Stomach smooth muscle (tissue), 2 donors: ENCODE data around the gene CHN2.

ENCODE experiments used
- H3K27ac ChIP-seq: one replicate; pipeline ENCODE4 v1.7.0; 2013; ENCODE audit warnings: mild to moderate bottlenecking, low read length, inconsistent platforms
- H3K27me3 ChIP-seq, 2 donors: one replicate each; pipeline ENCODE4 v1.7.0; 2013; ENCODE audit warnings: low read length in 2 of 2; ENCODE audit not compliant: insufficient read depth in 2 of 2, control insufficient read depth in 1 of 2
- H3K36me3 ChIP-seq, 2 donors: one replicate each; pipeline ENCODE4 v1.7.0; 2013; ENCODE audit warnings: low read length in 2 of 2; ENCODE audit not compliant: control insufficient read depth in 2 of 2, insufficient read depth in 2 of 2
- H3K4me1 ChIP-seq: one replicate; pipeline ENCODE4 v1.7.0; 2013; ENCODE audit warnings: low read length; ENCODE audit not compliant: control insufficient read depth, insufficient read depth
- H3K4me3 ChIP-seq, 2 donors: one replicate each; pipeline ENCODE4 v1.7.0; 2013; ENCODE audit warnings: low read length in 2 of 2
- H3K9ac ChIP-seq, 2 donors: one replicate each; pipeline ENCODE4 v1.7.0; 2013; ENCODE audit warnings: low read length in 2 of 2, mild to moderate bottlenecking in 1 of 2
- H3K9me3 ChIP-seq, 2 donors: one replicate each; pipeline ENCODE4 v1.7.0; 2013; ENCODE audit warnings: low read length in 2 of 2; ENCODE audit not compliant: control insufficient read depth in 2 of 2
- donor health status: healthy.
- donor health status: Pancreatic carcinoma.

CHN2 gene

DNA sequence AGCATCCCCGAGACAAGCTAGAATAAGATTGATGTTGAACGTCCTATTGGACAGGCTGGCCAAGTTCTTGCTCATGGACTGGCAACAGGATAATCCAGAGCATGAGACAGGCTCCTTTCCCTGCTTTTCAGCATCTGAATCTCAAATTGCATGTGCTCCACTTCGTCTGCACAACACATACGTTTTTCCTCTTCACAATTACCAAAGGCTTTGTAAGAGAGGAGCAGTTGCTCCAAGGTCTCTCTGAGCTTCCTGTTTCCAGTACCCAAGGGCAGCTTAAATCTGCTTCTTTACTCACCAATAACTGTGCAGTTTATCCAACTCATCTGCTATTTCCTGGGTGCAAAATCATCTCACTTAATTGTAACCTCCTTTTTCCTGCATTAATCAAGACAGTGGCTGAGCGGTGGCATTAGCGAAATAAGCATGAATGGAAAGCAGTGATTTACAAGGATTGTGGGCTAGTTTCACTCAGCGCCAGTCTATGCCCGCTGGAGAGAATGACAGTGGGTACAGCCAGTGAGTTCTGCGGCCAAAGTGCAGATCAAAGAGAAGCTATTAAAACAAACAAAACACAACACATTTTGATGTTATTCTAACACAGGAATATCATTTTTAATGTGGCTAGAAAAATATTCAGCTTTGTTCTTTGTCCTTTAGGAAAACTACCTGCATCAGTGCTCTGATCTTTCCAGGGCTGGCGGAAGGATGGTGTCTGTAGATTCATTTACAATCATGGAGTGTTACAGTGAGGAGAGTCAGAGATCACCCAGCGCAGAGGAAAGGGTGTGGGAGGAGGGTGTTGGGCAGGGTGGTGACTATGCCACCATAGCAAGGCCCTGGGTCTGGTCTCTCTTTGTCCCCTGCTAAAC lies 79.8 kb downstream of the CHN2 start:
- no peaks in the 10 kb centered on the region for H3K4me1 ChIP-seq
- no peaks in the 10 kb centered on the region for H3K36me3 ChIP-seq
- H3K27me3 ChIP-seq: no peaks in the 10 kb centered on the region
- no peak overlapping the region for H3K4me3 ChIP-seq
- H3K9me3 ChIP-seq: no peaks in the 10 kb centered on the region
- H3K27ac ChIP-seq: no peak overlapping the region
- no peak overlapping the region for H3K9ac ChIP-seq

- no peaks in the 10 kb centered on the region for H3K36me3 ChIP-seq
- H3K27me3 ChIP-seq: no peaks in the 10 kb centered on the region
- H3K9me3 ChIP-seq: no peaks in the 10 kb centered on the region
- H3K9ac ChIP-seq: no peak overlapping the region
- no peaks in the 10 kb centered on the region for H3K4me1 ChIP-seq
- H3K4me3 ChIP-seq: no peak overlapping the region
- H3K27ac ChIP-seq: no peak overlapping the region
Measured at GRCh38 chr7:29275018-29275318, 80.4 kb downstream of the CHN2 start.

DNA sequence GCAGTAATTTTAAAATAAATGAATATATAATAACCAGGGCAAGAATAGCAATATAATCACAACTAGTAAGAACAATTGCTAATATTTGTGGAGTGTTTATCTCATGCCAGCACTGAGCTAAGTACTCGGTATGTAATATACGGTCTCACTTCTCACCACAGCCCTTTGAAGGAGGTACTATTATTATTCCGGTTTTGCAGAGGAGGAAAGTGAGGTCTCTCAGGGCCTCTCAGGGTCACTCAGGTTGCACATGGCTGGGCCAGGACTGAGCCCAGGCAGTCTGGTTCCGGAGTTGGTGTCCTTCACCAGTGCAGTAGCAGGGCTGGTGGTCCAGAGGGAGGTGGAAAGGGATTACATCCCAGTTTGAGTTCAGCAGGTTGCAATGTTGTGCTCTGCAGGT lies 80.9 kb downstream of the CHN2 start:
- Histone ChIP-seq H3K27ac (no peak overlapping the region), H3K9ac (no peak overlapping the region), H3K36me3 (no peaks in the 10 kb centered on the region), H3K4me1 (no peaks in the 10 kb centered on the region), H3K9me3 (no peaks in the 10 kb centered on the region), H3K27me3 (no peaks in the 10 kb centered on the region), H3K4me3 (no peak overlapping the region)

GRCh38 chr7:29276199-29276598 lies 81.6 kb downstream of the CHN2 start:
- H3K4me3 ChIP-seq: no peak overlapping the region
- no peak overlapping the region for H3K27ac ChIP-seq
- no peaks in the 10 kb centered on the region for H3K36me3 ChIP-seq
- no peaks in the 10 kb centered on the region for H3K4me1 ChIP-seq
- no peaks in the 10 kb centered on the region for H3K9me3 ChIP-seq
- no peaks in the 10 kb centered on the region for H3K27me3 ChIP-seq
- no peak overlapping the region for H3K9ac ChIP-seq

DNA sequence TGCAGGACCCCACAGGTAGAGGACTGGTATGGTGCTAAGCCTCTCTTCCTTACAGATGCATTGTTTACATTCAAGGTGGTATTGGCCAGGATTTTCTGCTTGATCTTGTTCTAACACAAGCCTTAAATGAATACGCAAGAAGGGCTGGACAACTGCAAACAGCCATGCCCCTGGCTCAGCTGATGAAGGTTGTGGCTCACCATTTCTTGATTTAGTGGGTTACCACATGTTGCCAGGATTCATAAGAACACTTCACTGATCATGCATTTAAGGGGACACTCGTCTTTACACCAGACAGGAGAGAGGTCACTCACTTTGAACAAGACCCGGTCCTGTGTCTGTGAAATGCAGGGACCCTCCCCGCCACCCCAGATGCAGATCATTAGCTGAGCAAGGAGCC lies 82.2 kb downstream of the CHN2 start:
- Histone ChIP-seq H3K4me1 (no peaks in the 10 kb centered on the region), H3K36me3 (no peaks in the 10 kb centered on the region), H3K9ac (no peak overlapping the region), H3K27ac (no peak overlapping the region), H3K9me3 (no peaks in the 10 kb centered on the region), H3K27me3 (no peaks in the 10 kb centered on the region), H3K4me3 (no peak overlapping the region)

- Histone ChIP-seq H3K9ac (no peak overlapping the region), H3K27me3 (no peaks in the 10 kb centered on the region), H3K9me3 (no peaks in the 10 kb centered on the region), H3K4me3 (no peak overlapping the region), H3K4me1 (no peaks in the 10 kb centered on the region), H3K27ac (no peak overlapping the region), H3K36me3 (no peaks in the 10 kb centered on the region)
Measured at GRCh38 chr7:29277436-29278215, 83.1 kb downstream of the CHN2 start.

- Histone ChIP-seq H3K9ac (no peak overlapping the region), H3K27ac (no peak overlapping the region), H3K9me3 (no peaks in the 10 kb centered on the region), H3K4me1 (no peaks in the 10 kb centered on the region), H3K4me3 (no peak overlapping the region), H3K27me3 (no peaks in the 10 kb centered on the region), H3K36me3 (no peaks in the 10 kb centered on the region)
Measured at GRCh38 chr7:29278337-29279069, 83.9 kb downstream of the CHN2 start.

- H3K27me3 ChIP-seq: no peaks in the 10 kb centered on the region
- no peak overlapping the region for H3K9ac ChIP-seq
- H3K9me3 ChIP-seq: no peaks in the 10 kb centered on the region
- no peaks in the 10 kb centered on the region for H3K4me1 ChIP-seq
- H3K27ac ChIP-seq: no peak overlapping the region
- no peaks in the 10 kb centered on the region for H3K36me3 ChIP-seq
- H3K4me3 ChIP-seq: no peak overlapping the region
Measured at GRCh38 chr7:29281782-29282541, 87.4 kb downstream of the CHN2 start.

- H3K27ac ChIP-seq: no peak overlapping the region
- H3K27me3 ChIP-seq: no peaks in the 10 kb centered on the region
- no peaks in the 10 kb centered on the region for H3K36me3 ChIP-seq
- H3K9ac ChIP-seq: no peak overlapping the region
- H3K4me3 ChIP-seq: no peak overlapping the region
- H3K4me1 ChIP-seq: no peaks in the 10 kb centered on the region
- H3K9me3 ChIP-seq: no peaks in the 10 kb centered on the region
Measured at GRCh38 chr7:29282819-29283414, 88.3 kb downstream of the CHN2 start.
